Stomach smooth muscle (tissue), 2 donors: ENCODE data around the gene MELTF.
"Not testable (repeated sequence)": the region's sequence is repeated elsewhere in the genome, so short reads cannot be mapped to it uniquely, and the experiment has no call there.

Experiments
- H3K27ac ChIP-seq: one replicate; pipeline ENCODE4 v1.7.0; 2013; ENCODE audit warnings: mild to moderate bottlenecking, low read length, inconsistent platforms
- H3K27me3 ChIP-seq, 2 donors: one replicate each; pipeline ENCODE4 v1.7.0; 2013; ENCODE audit warnings: low read length in 2 of 2; ENCODE audit not compliant: insufficient read depth in 2 of 2, control insufficient read depth in 1 of 2
- H3K36me3 ChIP-seq, 2 donors: one replicate each; pipeline ENCODE4 v1.7.0; 2013; ENCODE audit warnings: low read length in 2 of 2; ENCODE audit not compliant: control insufficient read depth in 2 of 2, insufficient read depth in 2 of 2
- H3K4me1 ChIP-seq: one replicate; pipeline ENCODE4 v1.7.0; 2013; ENCODE audit warnings: low read length; ENCODE audit not compliant: control insufficient read depth, insufficient read depth
- H3K4me3 ChIP-seq, 2 donors: one replicate each; pipeline ENCODE4 v1.7.0; 2013; ENCODE audit warnings: low read length in 2 of 2
- H3K9ac ChIP-seq, 2 donors: one replicate each; pipeline ENCODE4 v1.7.0; 2013; ENCODE audit warnings: low read length in 2 of 2, mild to moderate bottlenecking in 1 of 2
- H3K9me3 ChIP-seq, 2 donors: one replicate each; pipeline ENCODE4 v1.7.0; 2013; ENCODE audit warnings: low read length in 2 of 2; ENCODE audit not compliant: control insufficient read depth in 2 of 2
- donor health status: healthy.
- donor health status: Pancreatic carcinoma.

MELTF gene

DNA sequence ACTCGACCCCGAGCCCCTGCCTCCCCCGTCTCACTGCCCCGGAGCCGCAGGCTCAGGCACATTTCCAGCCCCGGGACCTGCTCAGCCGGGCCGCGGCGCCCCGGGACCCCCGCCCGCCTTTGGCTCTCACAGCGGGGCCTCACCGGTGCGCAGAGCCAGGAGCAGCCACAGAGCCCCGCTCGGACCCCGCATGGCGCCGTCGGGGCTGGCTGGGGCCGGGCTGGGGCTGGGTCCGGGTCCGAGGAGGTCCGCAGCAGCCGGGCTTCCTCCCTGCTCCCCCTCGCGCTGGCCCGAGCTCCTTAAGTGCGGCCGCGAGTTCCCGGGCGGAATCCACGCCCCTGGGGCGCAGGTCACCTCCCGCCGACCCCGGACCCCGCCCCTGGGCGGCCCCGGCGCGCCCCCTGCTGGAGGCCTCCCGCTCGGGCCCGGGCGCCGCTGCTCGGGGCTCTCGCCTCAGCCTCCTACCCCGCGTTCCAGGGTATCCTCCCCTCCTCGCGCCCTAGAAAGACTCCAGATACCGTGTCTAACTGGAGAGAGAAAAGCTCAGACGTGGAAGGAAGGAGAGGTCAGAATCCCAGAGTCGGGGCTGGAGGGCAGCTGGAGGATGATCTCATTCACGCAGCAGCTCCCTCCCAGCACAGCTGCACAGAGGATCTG is at the start of gene MELTF:
TSS of gene MELTF (minus strand) at position 307 of the 657 bp plus-strand sequence. CDS start at position 192, 115 bp downstream.
- H3K4me1 ChIP-seq, result peaks cover 15% of the 10 kb centered on the region
- H3K9ac ChIP-seq, result no peak within 1 kb of the TSS
- peaks cover 18 to 23% of the 10 kb centered on the region in 2 donors for H3K27me3 ChIP-seq
- no peaks in the 10 kb centered on the region for H3K36me3 ChIP-seq
- H3K27ac ChIP-seq, result no peak within 1 kb of the TSS
- peak within 1 kb of the TSS; percentile 25 to 55 for H3K4me3 ChIP-seq
- no peaks in the 10 kb centered on the region for H3K9me3 ChIP-seq

DNA sequence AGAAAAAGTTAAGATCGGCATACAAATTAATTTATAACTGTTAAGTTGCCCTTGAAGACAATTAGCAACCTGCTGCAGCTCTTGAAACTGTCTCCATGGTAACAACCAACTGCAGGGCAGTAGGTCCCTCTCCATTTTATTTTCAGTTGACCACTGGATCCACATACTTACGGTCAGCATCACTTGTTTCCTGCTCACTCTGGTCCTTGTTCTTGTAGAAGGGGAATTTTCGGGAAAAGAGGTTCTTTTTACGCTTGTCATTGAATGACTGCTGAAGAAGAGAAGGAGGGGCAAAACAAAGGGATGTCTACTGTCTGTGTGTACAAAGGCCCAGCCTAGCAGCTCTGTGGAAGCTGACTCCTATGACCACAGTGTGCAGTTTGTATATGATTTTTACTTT is 46.8 kb upstream of the MELTF start:
- Histone ChIP-seq H3K36me3 (no peaks in the 10 kb centered on the region), H3K9me3 (no peaks in the 10 kb centered on the region), H3K27me3 (no peaks in the 10 kb centered on the region), H3K9ac (no peak overlapping the region), H3K4me3 (no peak overlapping the region), H3K4me1 (no peaks in the 10 kb centered on the region), H3K27ac (no peak overlapping the region)

DNA sequence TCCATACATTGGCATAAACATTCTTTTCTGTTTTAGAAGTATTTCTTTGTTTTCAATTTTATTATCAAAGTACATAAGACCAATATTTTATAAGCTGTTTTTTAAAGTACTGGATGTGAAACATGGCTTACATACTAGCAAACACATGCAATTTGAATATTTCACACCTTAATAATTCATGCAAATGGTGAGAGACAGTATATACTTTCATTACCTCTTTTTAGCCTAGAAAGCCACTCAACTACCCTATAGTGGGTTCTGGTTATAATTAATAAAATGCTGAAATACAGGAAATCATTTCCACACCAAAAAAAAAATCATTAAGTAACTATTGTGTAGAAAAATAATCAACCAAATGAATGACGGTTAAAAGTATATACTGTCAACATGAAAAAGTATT is 38.5 kb upstream of the MELTF start:
- Histone ChIP-seq H3K36me3 (peaks cover 3% of the 10 kb centered on the region in 2 donors), H3K27ac (no peak overlapping the region), H3K4me1 (no peaks in the 10 kb centered on the region), H3K4me3 (no peak overlapping the region), H3K27me3 (no peaks in the 10 kb centered on the region), H3K9me3 (no peaks in the 10 kb centered on the region), H3K9ac (no peak overlapping the region)

DNA sequence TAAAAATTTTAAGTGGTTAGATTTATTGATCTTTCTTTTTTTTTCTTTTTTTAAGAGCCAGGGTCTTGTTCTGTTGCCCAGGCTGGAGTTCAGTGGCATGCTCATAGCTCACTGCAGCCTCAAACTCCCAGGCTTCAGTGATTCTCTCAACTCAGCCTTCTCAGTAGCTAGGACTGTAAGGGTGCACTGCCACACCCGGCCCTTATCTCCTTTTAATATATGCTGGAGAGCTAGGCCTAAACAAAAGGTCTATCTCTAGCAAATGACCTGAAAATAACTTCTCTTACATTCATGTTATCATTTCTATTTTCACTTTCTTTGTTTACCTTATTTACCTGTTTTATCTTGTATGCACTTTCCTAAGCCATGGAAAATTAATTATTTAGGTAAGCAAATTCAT is 35.2 kb upstream of the MELTF start:
- Histone ChIP-seq H3K9ac (no peak overlapping the region), H3K36me3 (peaks cover 3 to 7% of the 10 kb centered on the region in 2 donors), H3K4me1 (no peaks in the 10 kb centered on the region), H3K4me3 (no peak overlapping the region), H3K9me3 (no peaks in the 10 kb centered on the region), H3K27me3 (no peaks in the 10 kb centered on the region), H3K27ac (no peak overlapping the region)

DNA sequence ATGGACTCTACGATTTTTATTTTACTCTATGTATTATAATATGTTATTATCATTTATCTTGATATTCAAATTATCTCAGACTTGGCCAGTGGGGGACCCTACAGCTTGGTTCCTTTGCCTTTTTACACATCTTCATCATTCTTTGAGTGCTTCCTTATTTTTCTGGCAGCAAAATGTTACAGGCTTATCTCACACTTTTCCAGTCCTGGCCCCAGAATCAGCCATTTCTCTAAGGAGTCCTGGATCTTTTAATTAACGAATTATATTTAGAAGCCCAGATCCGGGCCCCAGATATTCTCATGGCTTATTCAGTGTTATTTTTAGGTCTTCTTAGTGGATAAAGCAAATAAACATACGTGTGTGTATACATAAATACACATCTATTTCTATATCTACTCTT is 32.8 kb upstream of the MELTF start:
- Histone ChIP-seq H3K27ac (no peak overlapping the region), H3K4me3 (no peak overlapping the region), H3K36me3 (peaks cover 7 to 11% of the 10 kb centered on the region in 2 donors)

DNA sequence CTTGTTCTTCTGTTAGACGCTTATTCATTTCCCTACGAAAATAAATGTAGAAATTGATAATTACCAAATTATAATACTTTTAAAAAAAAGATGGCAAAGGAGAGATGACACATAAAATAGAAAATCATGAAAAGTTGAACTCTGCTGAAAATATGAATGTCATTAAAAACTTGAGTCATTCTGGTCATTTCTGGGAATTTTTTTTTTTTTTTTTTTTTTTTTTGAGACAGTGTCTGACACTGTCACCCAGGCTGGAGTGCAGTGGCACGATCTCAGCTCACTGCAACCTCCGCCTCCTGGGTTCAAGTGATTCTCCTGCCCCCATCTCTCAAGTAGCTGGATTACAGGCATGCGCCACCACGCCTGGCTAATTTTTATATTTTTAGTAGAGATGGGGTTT is 22.0 kb upstream of the MELTF start:
- peaks cover 9 to 14% of the 10 kb centered on the region in 2 donors for H3K36me3 ChIP-seq
- H3K27ac ChIP-seq, H3K4me1 ChIP-seq, H3K9me3 ChIP-seq, H3K4me3 ChIP-seq, H3K9ac ChIP-seq, H3K27me3 ChIP-seq: not testable (repeated sequence)

More for the DNA sequence above, 32.8 kb upstream of the MELTF start:
- H3K27me3 ChIP-seq, result no peaks in the 10 kb centered on the region
- no peaks in the 10 kb centered on the region for H3K4me1 ChIP-seq
- H3K9me3 ChIP-seq, result no peaks in the 10 kb centered on the region
- no peak overlapping the region for H3K9ac ChIP-seq

DNA sequence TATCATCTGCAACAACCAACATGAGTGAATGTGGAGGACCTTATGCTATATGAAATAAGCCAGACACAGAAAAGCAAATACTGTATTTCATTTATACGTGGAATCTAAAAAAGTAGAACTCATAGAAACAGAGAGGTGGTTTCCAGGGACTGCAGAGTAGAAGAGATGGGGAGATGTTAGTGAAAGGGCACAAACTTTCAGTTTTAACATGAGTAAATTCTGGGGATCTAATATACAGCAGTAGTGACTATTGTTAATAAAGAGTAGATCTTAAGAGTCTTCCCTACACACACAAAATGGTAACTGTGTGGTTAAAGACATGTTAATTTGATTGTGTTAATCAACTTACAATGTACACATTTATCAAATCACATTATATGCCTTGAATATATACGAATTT is 20.9 kb upstream of the MELTF start:
- peaks cover 5 to 8% of the 10 kb centered on the region in 2 donors for H3K36me3 ChIP-seq
- H3K9me3 ChIP-seq, result no peaks in the 10 kb centered on the region
- no peaks in the 10 kb centered on the region for H3K27me3 ChIP-seq
- no peak overlapping the region for H3K27ac ChIP-seq
- no peak overlapping the region for H3K4me3 ChIP-seq
- no peak overlapping the region for H3K9ac ChIP-seq
- H3K4me1 ChIP-seq, result no peaks in the 10 kb centered on the region

DNA sequence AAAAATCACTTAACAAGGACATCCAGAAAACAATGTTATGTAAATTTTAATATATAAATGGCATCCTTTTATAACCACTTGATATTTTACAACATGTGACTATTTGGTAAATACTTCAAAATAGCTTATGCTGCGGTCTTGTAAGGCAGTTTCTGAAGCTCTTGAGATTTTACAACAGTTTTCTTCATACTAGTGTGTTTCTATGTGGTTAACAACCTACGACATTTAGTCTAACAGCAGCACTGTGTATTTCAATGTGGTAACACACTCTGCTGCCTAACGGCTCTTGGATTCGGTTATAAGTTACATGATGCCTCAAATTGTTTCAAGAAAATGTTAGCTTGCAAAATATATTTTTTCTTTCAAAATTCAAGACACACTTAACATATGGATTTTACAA is 12.9 kb upstream of the MELTF start:
- H3K9me3 ChIP-seq, result no peaks in the 10 kb centered on the region
- H3K27me3 ChIP-seq, result no peaks in the 10 kb centered on the region
- H3K36me3 ChIP-seq, result peaks cover 0 to 4% of the 10 kb centered on the region in 2 donors
- no peaks in the 10 kb centered on the region for H3K4me1 ChIP-seq
- no peak overlapping the region for H3K27ac ChIP-seq
- H3K9ac ChIP-seq, result no peak overlapping the region
- no peak overlapping the region for H3K4me3 ChIP-seq

DNA sequence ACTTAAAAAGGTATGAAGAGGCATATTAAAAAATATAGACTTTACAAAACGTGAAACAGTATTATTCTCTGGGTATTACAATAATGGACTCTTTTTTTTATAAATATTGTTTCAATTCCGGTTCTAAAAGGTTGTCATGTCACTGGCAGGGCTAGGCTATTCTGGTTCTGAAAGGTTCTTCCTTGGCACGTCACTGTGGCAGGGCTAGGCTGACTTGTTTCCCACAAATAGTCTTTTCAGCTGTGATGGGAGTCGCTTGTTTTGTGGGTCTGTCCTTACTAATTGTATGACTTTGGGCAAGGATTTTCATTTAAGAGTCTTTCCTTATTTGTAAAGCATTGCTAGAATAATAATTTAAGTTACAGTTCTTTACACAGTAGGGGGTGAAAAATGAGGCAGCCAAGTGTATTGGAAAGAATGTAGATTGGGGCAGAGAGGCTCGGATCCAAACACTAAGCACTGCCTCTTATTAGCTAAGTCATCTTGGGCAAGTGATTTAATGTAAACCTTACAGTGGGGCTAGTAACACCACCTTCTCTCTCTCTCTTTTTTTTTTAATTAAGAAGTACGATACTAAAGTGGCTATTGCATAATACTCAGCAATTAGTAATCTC is 12.4 kb upstream of the MELTF start:
- no peaks in the 10 kb centered on the region for H3K4me1 ChIP-seq
- no peak overlapping the region for H3K27ac ChIP-seq
- no peaks in the 10 kb centered on the region for H3K9me3 ChIP-seq
- no peak overlapping the region for H3K9ac ChIP-seq
- peaks cover 0 to 4% of the 10 kb centered on the region in 2 donors for H3K36me3 ChIP-seq
- no peak overlapping the region for H3K4me3 ChIP-seq
- no peaks in the 10 kb centered on the region for H3K27me3 ChIP-seq

DNA sequence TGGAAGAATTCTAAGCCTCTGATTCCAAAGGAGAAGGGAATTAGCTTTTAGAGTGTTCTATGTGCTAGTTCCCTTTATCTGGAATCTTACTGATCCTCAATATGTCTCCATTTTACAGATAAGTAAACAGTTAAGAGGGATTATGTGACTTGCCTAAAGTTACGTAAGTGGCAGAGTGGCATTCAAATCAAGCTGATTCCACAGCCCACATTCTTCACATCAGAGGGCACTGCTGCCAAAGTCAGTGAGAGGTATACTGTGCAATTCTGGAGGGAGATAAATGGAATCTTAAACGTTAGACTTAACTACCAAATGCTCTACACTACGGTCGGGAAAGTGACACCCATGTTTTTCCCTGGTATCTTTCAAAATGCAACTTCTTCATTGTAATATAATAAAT is 11.0 kb upstream of the MELTF start:
- H3K4me3 ChIP-seq, result no peak overlapping the region

More for the DNA sequence above, 11.0 kb upstream of the MELTF start:
- H3K27ac ChIP-seq, result no peak overlapping the region
- no peaks in the 10 kb centered on the region for H3K27me3 ChIP-seq
- no peaks in the 10 kb centered on the region for H3K9me3 ChIP-seq
- peaks cover 0 to 4% of the 10 kb centered on the region in 2 donors for H3K36me3 ChIP-seq
- no peaks in the 10 kb centered on the region for H3K4me1 ChIP-seq
- H3K9ac ChIP-seq, result no peak overlapping the region
